GM18951 (cell line): ENCODE measurements around the gene TRIM45.
"Not testable (repeated sequence)": the region's sequence is repeated elsewhere in the genome, so short reads cannot be mapped to it uniquely, and the experiment has no call there.

Source experiments
- POLR2A ChIP-seq: IDR thresholded peaks from 4 replicates; pipeline ENCODE4 v1.6.1; 2011; ENCODE audit warnings: mild to moderate bottlenecking; ENCODE audit not compliant: insufficient read length, insufficient read depth; ENCODE audit errors: extremely low read depth
- in situ Hi-C: fragments of 300-500 bp; cut with MboI; formaldehyde crosslinking; loops from one replicate; pipeline ENCODE4 v1.12.0; 2022; ENCODE audit warnings: low sequenced_read_pairs, mixed read lengths, inconsistent platforms; ENCODE audit not compliant: unreplicated experiment

Gene TRIM45

DNA sequence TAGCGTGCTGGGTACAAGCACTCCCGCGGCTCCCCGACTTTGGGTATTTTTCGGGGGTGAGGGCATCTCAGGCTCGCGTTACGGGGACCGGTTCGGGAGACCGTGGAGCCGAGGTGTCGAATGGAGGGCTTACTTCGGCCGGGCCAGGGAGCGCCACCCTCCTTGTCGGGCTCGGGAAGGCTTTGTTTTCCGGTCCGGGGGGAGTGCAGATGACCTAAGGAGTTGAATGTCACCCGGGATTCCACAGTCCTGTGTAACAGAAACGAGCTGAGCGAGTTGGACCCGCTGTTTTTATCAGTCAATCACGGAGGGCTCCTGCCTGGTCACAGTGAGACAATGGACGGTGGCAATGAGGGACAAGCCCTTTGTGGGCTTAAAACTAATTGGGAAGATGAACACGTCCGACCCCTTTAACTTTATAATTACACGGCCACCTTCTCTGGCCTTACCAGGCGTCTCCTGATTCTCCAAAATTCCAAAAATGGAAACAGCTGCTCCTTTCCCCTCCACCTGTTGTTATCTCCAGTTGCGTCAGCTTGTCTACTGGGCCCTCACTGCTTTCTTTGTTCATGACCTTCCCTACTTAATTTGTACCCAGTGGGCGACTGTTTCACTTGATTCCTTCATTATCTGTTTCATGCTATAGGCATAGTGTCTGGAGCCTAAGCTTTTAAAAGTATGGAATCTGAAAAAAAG, 929 bp upstream of the TRIM45 start:
- in situ Hi-C loops, result no loop called here

DNA sequence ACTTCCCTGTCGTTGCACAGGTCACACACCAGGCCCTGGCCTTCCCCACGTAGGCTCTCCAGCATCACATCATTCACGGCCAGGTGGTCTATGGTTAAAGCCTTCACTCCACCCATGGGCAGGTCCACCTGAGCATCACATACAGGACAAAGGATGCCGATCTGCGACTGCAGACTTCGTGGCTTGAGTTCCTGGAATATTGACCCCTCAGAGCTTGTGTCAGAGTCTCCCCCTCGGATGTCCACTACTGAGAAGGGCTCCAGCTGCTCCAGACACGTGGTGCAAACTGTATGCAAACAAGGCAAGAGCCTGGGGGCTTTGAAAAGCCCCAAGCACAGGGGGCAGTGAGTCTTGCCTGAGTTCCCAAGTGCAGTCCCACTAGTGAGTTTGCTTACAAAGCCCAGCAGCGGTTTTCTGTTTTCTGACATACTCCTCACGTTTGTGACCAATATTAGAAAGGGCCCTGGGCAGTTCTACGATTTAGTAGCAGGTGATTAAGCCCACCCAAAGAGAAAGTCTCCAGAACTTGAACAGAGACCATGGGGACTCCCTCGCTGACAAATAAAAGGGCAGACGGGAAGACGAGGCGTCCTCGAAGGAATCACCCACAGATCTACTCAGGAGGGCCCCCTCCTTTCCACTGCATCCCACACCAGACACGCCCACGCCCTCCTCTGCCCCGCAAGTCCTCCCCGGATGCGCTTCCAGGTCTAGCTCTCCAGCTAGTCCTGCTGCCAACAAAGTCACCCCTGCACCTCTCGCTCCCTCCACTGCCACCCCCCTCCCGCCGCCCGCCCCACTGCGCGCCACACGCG, 568 bp downstream of the TRIM45 start:
- no peak for TF ChIP-seq POLR2A
- in situ Hi-C loops, result no loop called here

More for the DNA sequence above, 929 bp upstream of the TRIM45 start:
- TF ChIP-seq POLR2A, result no peak

DNA sequence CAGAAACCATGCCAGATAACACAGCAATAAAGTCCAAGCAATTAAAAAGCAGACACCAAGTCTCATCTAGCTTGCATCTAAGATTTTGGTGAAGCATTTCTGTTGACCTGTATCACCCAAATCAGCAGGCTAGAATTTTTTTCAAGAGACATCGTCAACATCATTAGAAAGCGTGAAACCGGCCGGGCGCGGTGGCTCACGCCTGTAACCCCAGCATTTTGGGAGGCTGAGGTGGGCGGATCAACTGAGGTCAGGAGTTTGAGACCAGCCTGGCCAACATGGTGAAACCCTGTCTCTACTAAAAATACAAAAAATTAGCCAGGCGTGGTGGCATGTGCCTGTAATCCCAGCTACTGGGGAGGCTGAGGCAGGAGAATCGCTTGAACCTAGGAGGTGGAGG, 2.4 kb downstream of the TRIM45 start:
- in situ Hi-C loops, result not testable (repeated sequence)

- no peak for TF ChIP-seq POLR2A
- in situ Hi-C loops, result no loop called here
Observed at GRCh38 chr1:117118137-117118536, 3.4 kb downstream of the TRIM45 start.

DNA sequence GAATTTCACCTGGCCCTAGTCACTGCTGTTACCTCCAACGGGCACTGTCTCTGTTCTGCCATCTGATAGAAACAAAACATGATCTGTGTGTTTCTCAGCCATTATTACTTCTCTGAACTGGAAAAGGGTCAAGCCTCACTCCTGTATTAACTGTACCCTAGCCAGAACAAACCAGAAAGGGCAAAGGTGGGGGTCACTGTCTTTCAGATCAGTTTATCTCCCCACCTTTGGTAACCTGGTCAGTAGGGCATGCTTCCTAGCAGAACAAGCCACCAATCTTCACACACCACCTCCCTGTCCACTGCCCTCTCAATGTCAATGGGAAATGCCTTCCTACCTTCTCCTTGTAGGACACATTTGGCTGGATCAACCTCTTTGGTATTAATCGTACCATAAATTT, 3.9 kb downstream of the TRIM45 start:
- TF ChIP-seq POLR2A, result no peak
- in situ Hi-C loops, result no loop called here

DNA sequence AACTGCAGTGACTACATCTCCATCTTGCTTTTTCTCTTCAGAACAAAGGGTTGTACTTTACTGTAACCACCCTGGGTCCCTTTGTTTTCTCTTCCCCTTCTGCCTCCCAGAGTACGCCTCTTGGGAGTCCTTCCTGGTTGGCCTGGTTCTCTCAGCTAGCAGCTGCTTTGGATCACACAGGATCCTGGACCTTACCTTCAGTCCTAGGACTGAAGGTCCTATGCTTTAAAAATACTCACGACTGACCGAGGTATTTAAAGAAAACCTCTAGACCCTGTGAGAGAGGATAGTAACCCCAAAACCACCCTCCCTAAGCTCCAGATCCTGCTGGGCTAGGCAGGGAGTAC, 4.8 kb downstream of the TRIM45 start:
- in situ Hi-C loops, result no loop called here
- no peak for TF ChIP-seq POLR2A

GRCh38 chr1:117116090-117116783, 5.3 kb downstream of the TRIM45 start:
- in situ Hi-C loops, result no loop called here
- no peak for TF ChIP-seq POLR2A

DNA sequence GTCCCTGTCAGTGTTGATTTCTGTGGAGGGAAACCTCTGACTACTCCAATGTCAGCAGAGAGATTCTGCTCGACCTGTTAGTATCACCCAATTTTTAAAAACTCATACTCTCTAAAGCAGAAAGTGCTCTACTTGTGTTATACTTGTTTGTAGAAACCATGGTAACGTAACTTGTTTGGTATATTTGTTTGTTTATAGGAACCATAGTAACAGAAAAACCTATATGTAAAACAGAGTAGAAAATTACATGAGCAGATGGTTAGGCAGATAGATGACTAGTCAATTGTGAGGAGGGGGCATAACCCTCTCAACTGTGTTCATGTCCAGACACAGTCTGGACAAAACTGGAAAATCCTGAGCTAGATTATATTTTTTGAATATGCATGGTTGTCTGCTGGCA, 6.7 kb downstream of the TRIM45 start:
- TF ChIP-seq POLR2A, result no peak
- in situ Hi-C loops, result no loop called here

GRCh38 chr1:117113199-117113598, 8.3 kb downstream of the TRIM45 start:
- no peak for TF ChIP-seq POLR2A
- in situ Hi-C loops, result no loop called here

DNA sequence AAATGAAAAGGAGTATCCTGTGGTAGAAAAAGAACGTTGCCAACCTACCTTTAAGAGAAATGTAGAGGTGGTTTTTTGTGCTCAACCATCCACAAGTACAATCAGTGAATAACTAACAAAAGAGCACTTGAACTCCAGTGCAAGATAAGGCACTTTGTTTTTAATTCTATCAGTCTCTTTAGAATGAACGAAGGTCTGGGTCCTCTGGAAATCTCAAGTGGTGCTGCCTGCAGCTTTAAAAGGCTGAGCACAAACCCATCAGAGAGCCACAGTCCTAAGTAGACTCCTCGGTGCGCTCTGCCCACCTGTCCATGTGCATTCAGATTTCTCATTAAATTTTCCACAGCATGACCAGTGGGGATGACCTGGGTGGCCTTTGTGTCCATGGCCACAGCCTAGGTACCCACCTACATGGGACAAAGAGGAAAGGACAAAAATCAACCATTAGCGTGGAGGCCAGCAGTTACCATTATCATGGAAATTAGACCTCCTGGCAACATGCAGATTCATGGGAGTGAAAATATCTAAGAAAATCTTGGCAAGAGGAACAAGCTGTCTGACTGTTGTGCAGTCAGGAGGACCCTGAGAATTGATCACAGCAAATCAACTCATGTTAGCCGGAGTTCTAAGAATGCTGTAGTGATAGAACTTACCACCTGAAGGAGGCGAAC, 9.4 kb downstream of the TRIM45 start:
- no peak for TF ChIP-seq POLR2A
- in situ Hi-C loops, result no loop called here

- TF ChIP-seq POLR2A, result no peak
- in situ Hi-C loops, result no loop called here
Observed at GRCh38 chr1:117110774-117111173, 10.8 kb downstream of the TRIM45 start.

DNA sequence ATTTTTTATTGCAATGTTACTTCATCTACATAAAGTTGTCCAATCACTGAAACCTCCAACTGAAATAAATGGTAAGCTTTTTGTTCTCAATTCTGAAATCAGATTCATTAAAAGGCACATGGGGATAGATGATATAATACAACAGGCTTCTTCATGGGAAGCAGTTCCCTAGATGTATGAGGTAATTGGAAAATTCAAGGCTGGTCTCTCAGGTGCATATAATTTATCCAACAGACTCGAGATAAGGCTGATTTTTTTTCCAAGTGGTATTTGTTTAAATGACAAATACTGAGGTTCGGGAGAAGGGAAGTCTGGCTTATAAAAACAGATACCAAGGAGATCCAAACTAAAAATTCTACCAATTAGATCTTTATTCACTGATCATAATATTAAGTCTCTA, 14.2 kb downstream of the TRIM45 start:
- in situ Hi-C loops, result no loop called here
- no peak for TF ChIP-seq POLR2A

DNA sequence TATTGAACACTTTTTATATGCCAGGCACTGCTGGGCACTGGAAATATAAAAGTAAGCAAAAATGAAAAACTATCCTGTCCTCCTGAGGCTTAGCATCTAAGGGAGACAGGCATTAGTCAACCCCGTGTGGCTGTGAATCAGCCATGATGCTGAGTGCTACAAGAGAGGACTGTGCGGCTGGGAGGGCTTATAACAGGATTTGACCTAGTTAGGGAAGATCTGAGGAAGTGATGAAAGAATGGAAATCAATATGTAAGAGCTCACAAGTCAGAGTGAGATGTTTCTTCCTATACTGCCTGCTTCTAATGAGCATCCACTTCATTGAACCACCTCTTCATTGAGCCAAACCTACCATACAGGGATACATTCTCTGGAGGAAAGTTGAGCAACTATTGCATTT, 15.1 kb downstream of the TRIM45 start:
- TF ChIP-seq POLR2A, result no peak
- in situ Hi-C loops, result no loop called here
